ENCODE results near the gene ZNF493. TPM values are rescaled to one million over a fixed set of nuclear protein-coding genes. Genes with fewer than 3 reads are reported as not detected.

ZNF493 gene
- total RNA-seq, 1 experiment from 2014 or later: 6.6 TPM

DNA sequence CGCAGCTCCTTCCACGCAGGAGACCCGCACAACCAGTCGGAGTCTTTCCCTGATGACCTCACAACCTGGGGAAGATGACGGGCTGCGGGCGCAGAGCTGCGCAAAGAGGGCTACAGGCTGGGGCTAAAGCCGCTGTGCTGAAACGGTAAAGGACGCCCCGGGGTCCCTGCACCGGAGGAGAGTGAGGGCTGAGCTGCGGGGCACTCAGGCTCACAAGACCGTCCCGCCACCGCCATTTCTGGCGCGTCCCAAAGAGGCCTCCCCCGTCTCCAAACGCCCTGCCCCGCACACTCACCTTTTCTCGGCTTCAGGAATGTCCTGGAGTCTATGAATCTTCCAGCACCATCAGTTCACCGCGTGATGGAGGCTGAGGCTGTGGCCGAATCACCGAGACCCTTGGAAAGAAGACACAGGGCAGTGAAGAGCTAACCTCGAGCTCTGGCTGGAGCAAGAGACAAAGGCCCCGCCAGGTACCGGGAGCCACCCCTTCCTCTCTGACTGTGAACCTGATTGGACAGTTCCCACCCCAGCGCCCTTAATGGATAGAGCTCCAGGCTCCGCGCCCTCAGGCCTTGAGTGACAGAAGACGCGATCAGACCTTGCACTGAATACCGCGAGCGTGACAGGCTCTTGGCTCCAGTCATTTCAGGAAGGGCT lies 66.6 kb downstream of the ZNF493 start:
- DNase-seq (ENCODE audit: low read depth): no peak

DNA sequence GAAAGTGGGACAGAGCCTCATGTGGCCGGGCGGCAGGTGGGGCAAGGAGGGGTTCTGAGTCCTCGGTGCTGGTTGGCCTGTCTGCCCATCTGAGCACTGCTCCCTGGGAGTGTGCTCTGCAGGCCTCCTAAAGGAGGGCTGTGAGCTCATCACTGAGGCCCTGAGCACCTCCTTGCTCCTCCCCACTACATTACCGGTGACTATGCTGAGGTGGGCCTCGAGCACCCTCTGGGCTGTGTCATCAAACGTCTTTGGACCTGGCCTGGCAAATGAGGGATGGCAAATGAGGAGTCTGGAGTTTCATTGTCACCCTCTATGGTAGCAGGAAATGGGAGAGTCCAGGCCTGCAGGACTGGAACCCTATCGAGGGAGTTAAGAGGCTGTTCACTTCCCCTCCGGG lies 69.7 kb downstream of the ZNF493 start:
- DNase-seq (ENCODE audit: low read depth): no peak

DNA sequence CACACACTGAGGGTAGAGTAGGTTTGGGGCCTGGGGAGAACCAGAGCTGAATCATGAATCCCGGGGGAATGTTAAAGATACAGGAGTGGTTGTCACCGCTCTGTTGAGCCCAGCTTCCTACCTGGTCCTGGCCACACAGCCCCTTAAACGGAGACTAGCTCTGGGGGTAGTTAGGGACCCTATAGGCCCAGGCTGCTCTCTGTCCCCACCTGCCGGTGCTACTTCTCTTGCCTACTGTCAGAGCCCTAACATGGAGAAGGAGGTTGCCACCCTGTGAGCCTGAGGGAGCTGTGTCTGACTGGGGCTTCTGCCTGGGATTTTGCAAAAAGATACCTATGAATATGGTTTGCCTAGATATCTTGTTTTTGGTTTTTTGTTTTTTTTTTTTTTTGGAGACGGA lies 71.9 kb downstream of the ZNF493 start:
- no peak for DNase-seq (ENCODE audit: low read depth)

DNA sequence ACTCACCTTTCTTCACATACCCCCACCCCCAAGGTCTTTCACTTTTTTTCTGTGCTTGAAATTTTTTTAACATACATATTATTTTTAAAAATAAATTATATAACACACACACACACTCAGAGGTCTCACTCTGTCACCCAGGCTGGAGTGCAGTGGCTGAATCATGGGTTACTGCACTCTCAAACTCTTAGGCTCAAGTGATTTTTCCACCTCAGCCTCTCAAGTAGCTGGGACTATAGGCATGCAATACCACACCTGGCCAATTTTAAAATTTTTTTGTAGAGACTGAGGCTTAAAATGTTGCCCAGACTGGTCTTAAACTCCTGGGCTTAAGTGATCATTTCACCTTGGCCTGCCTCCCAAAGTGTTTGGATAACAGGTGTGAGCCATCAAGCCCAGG lies 75.6 kb downstream of the ZNF493 start:
- no peak for DNase-seq (ENCODE audit: low read depth)

DNA sequence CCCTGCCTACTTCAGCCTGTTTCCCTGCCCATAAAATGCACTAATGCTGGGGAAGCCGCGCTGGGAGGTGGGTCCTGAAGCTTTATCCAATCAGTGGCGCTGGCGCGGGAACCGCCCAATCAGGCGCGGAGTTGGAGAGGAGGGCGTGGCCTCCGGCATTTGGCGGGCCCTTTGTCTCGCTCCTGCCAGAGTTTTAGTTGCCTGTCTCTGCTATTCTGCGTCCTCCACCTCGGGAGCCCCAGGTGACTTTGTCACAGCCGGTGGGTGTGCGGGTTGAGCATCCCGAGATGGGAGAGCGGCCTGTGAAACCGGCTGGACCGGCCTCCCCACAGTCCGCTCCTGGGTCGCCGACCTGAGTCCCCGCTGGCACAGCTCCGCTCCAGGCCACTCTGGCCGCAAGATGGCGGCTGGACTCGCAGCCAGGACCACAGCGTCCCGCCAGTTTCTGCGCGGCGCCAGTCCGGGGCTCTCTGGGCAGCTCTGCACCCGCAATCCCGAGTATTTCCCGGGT lies 77.8 kb downstream of the ZNF493 start:
- DNase-seq (ENCODE audit: low read depth): peak; percentile 54

Other genes starting within 250 kb of the ZNF493 start
- gene ZNF708, start 67.7 kb upstream of the ZNF493 start, total RNA-seq (2014; rRNA removed; shearing (Covaris generic)): 4.7 and 4.8 TPM in 2 replicates
- 11.3 and 11.9 TPM in 2 replicates for gene ZNF738, start 38.1 kb upstream of the ZNF493 start, total RNA-seq (2014; rRNA removed; shearing (Covaris generic))
- 8.1 and 9.6 TPM in 2 replicates for gene ZNF429, start 108.5 kb downstream of the ZNF493 start, total RNA-seq (2014; rRNA removed; shearing (Covaris generic))